ENCODE measurements around the gene BTNL2.

Gene BTNL2

GRCh38 chr6:32413427-32414047, 6.6 kb upstream of the BTNL2 start:
- peak; percentile 70 for DNase-seq

GRCh38 chr6:32411566-32412327, 4.8 kb upstream of the BTNL2 start:
- no peak for DNase-seq

- no peak for DNase-seq
Measured at GRCh38 chr6:32410906-32411305, 3.9 kb upstream of the BTNL2 start.

GRCh38 chr6:32406197-32406596, 784 bp downstream of the BTNL2 start:
- DNase-seq, result no peak

GRCh38 chr6:32405656-32406055, 1.3 kb downstream of the BTNL2 start:
- no peak for DNase-seq

- no peak for DNase-seq
Measured at GRCh38 chr6:32402812-32403211, 4.2 kb downstream of the BTNL2 start.

GRCh38 chr6:32401284-32401963, 5.6 kb downstream of the BTNL2 start:
- no peak for DNase-seq

GRCh38 chr6:32397252-32397920, 9.6 kb downstream of the BTNL2 start:
- DNase-seq, result no peak

- no peak for DNase-seq
Measured at GRCh38 chr6:32396028-32396427, 11.0 kb downstream of the BTNL2 start.

GRCh38 chr6:32393665-32394420, 13.1 kb downstream of the BTNL2 start:
- no peak for DNase-seq

GRCh38 chr6:32391505-32391904, 15.5 kb downstream of the BTNL2 start:
- no peak for DNase-seq

GRCh38 chr6:32387589-32388340, 19.2 kb downstream of the BTNL2 start:
- no peak for DNase-seq

- no peak for DNase-seq
Measured at GRCh38 chr6:32386040-32386439, 20.9 kb downstream of the BTNL2 start.

- no peak for DNase-seq
Measured at GRCh38 chr6:32382757-32383420, 24.1 kb downstream of the BTNL2 start.

- DNase-seq, result no peak
Measured at GRCh38 chr6:32379545-32379944, 27.4 kb downstream of the BTNL2 start.

GRCh38 chr6:32375739-32376529, 31.0 kb downstream of the BTNL2 start:
- DNase-seq, result no peak

GRCh38 chr6:32371803-32372202, 35.2 kb downstream of the BTNL2 start, which contains the start of gene TSBP1:
Gene TSBP1 (minus strand): TSS chr6:32371903. CDS start chr6:32371706, 197 bp downstream.
- no peak for DNase-seq

GRCh38 chr6:32371229-32371628, 35.8 kb downstream of the BTNL2 start:
- DNase-seq, result no peak

- no peak for DNase-seq
Measured at GRCh38 chr6:32370505-32370904, 36.5 kb downstream of the BTNL2 start.

- DNase-seq, result no peak
Measured at GRCh38 chr6:32369660-32370059, 37.3 kb downstream of the BTNL2 start.

Data from activated effector memory CD4-positive, alpha-beta T cell treated with Interleukin-2 at 50 U/mL for 16 hours (primary cell).